CD14-positive monocyte (primary cell): Measurements from ENCODE around the gene APOL2. TPM values are rescaled to one million over a fixed set of nuclear protein-coding genes. Genes with fewer than 3 reads are reported as not detected.

ENCODE experiments used
- DNase-seq, 3 donors: peaks; one replicate each; pipeline ENCODE4 v3.0.0-alpha.2; 2011 to 2022
- H2AFZ ChIP-seq: 2 replicates; pipeline ENCODE4 v1.6.0; 2012; ENCODE audit warnings: mild to moderate bottlenecking, low read depth, low read length, inconsistent platforms; ENCODE audit not compliant: insufficient read depth, poor library complexity, severe bottlenecking
- H3K27ac ChIP-seq, 2 donors: 1 replicate in 1 of 2; 2 replicates in 1 of 2; pipeline ENCODE4 v1.5.1; 2012 to 2013; ENCODE audit warnings: low read length in 2 of 2, control low read depth in 1 of 2, inconsistent platforms in 1 of 2, low read depth in 1 of 2, mild to moderate bottlenecking in 1 of 2
- H3K27me3 ChIP-seq, 2 donors: one replicate each; pipeline versions ENCODE4 v1.6.0 to v1.6.1; 2011 to 2013; ENCODE audit warnings: low read length in 2 of 2; ENCODE audit not compliant: control insufficient read depth in 2 of 2, insufficient read depth in 2 of 2
- H3K36me3 ChIP-seq, 2 donors: replicated peaks in 1 of 2; 1 replicate in 1 of 2; 2 replicates in 1 of 2; pipeline versions ENCODE4 v1.5.1 to v1.6.1; 2012 to 2013; ENCODE audit warnings: low read length in 2 of 2, control low read depth in 1 of 2, inconsistent platforms in 1 of 2, mild to moderate bottlenecking in 1 of 2; ENCODE audit not compliant: insufficient read depth in 2 of 2, control insufficient read depth in 1 of 2
- H3K4me1 ChIP-seq, 2 donors: 1 replicate in 1 of 2; 2 replicates in 1 of 2; pipeline versions ENCODE4 v1.5.1 to v1.6.1; 2012 to 2013; ENCODE audit warnings: low read length in 2 of 2, control low read depth in 1 of 2, inconsistent platforms in 1 of 2, mild to moderate bottlenecking in 1 of 2, moderate library complexity in 1 of 2; ENCODE audit not compliant: insufficient read depth in 2 of 2, control insufficient read depth in 1 of 2
- H3K4me2 ChIP-seq: replicated peaks from 2 replicates; pipeline ENCODE3; 2012; ENCODE audit warnings: low read length, moderate library complexity, mild to moderate bottlenecking; ENCODE audit not compliant: poor library complexity, severe bottlenecking; ENCODE audit errors: extremely low read depth
- H3K4me3 ChIP-seq, 3 experiments: fragments of 200-600 bp in 1 of 3; sonication (generic) in 1 of 3; replicated peaks in 1 of 3; 1 replicate in 2 of 3; 2 replicates in 1 of 3; pipeline ENCODE4 v1.5.1; 2011 to 2013; ENCODE audit warnings: low read length in 3 of 3, mild to moderate bottlenecking in 3 of 3, control low read depth in 2 of 3, low read depth in 2 of 3, inconsistent platforms in 1 of 3, moderate library complexity in 1 of 3
- H3K79me2 ChIP-seq: 2 replicates; pipeline ENCODE4 v1.6.0; 2012; ENCODE audit warnings: mild to moderate bottlenecking, control low read depth, inconsistent platforms, low read length, moderate library complexity; ENCODE audit not compliant: insufficient read depth
- H3K9ac ChIP-seq: 2 replicates; pipeline ENCODE4 v1.6.0; 2017; ENCODE audit warnings: low read length, mild to moderate bottlenecking; ENCODE audit not compliant: insufficient read depth, poor library complexity, severe bottlenecking
- H3K9me3 ChIP-seq, 2 donors: replicated peaks in 1 of 2; 1 replicate in 1 of 2; 2 replicates in 1 of 2; pipeline versions ENCODE4 v1.5.1 to v1.6.1; 2012 to 2013; ENCODE audit warnings: low read length in 2 of 2, control low read depth in 1 of 2; ENCODE audit not compliant: control insufficient read depth in 1 of 2, insufficient read depth in 1 of 2
- H4K20me1 ChIP-seq: 2 replicates; pipeline ENCODE4 v1.6.0; 2012; ENCODE audit warnings: mild to moderate bottlenecking, low read length, control low read depth, moderate library complexity; ENCODE audit not compliant: insufficient read depth
- H3K27ac Mint-ChIP-seq, 7 donors: one replicate each; pipeline ENCODE4 v1.8.0; 2020; ENCODE audit warnings: mild to moderate bottlenecking in 7 of 7, mixed read lengths in 7 of 7, moderate library complexity in 6 of 7, inconsistent platforms in 2 of 7
- H3K27me3 Mint-ChIP-seq, 3 donors: one replicate each; pipeline ENCODE4 v1.8.0; 2021 to 2022; ENCODE audit warnings: low read depth in 3 of 3, mild to moderate bottlenecking in 3 of 3, mixed read lengths in 3 of 3, moderate library complexity in 3 of 3, inconsistent platforms in 1 of 3
- H3K36me3 Mint-ChIP-seq, 2 donors: one replicate each; pipeline ENCODE4 v1.8.0; 2020; ENCODE audit warnings: mixed read lengths in 2 of 2, inconsistent platforms in 1 of 2, mild to moderate bottlenecking in 1 of 2
- H3K4me1 Mint-ChIP-seq: one replicate; pipeline ENCODE4 v1.8.0; 2020; ENCODE audit warnings: mild to moderate bottlenecking, mixed read lengths
- H3K4me3 Mint-ChIP-seq, 2 donors: one replicate each; pipeline ENCODE4 v1.8.0; 2020; ENCODE audit warnings: mild to moderate bottlenecking in 2 of 2, mixed read lengths in 2 of 2, moderate library complexity in 1 of 2
- H3K9me3 Mint-ChIP-seq, 7 donors: one replicate each; pipeline ENCODE4 v1.8.0; 2020 to 2022; ENCODE audit warnings: mixed read lengths in 7 of 7, mild to moderate bottlenecking in 6 of 7, moderate library complexity in 6 of 7, inconsistent platforms in 2 of 7
- CTCF ChIP-seq: fragments of 200-600 bp; IDR thresholded peaks from one replicate; pipeline ENCODE4 v1.8.0; 2022; ENCODE audit warnings: antibody characterized with exemption, mild to moderate bottlenecking
- WGBS: methylation state at CpG from one replicate; pipeline ENCODE4 v1.1.5; 2013; ENCODE audit warnings: missing lambda C conversion rate; ENCODE audit not compliant: insufficient coverage; 5-methylcytosine and 5-hydroxymethylcytosine counted together
- intact Hi-C, 2 donors: fragments of 100-400 bp; cut with micrococcal nuclease; formaldehyde crosslinking; loops; one replicate each; pipeline versions ENCODE4 v1.15.0 to v1.15.1; 2023
- polyA plus RNA-seq, 3 donors: library from polyadenylated mRNA; depleted of rRNA in 1 of 3; unstranded in 2 of 3; stranded (reverse) in 1 of 3; fragments of 300-500 nt in 2 of 3; fragments of >200 nt in 1 of 3; fragmentation: Illumina TruSeq in 2 of 3; gene quantifications; 1 replicate in 2 of 3; 2 replicates in 1 of 3; pipeline ENCODE4 v1.2.3, GENCODE V29; 2012 to 2021

Gene APOL2
- polyA plus RNA-seq, 3 donors: 12.6 to 47.0 (median 13.2) TPM

GRCh38 chr22:36227806-36228205, 11.5 kb downstream of the APOL2 start:
- Histone ChIP-seq H3K27ac (no peak overlapping the region), H3K4me1 (peaks cover 0 to under 1% of the 10 kb centered on the region in 2 donors), H3K9me3 (no peaks in the 10 kb centered on the region), H3K27me3 (no peaks in the 10 kb centered on the region), H4K20me1 (peaks cover 17% of the 10 kb centered on the region), H2AFZ (no peak overlapping the region), H3K9ac (no peak overlapping the region), H3K4me2 (no peak overlapping the region), H3K36me3 (peaks cover 49 to 68% of the 10 kb centered on the region in 2 donors), H3K79me2 (no peaks in the 10 kb centered on the region), H3K4me3 (no peak overlapping the region)
- Mint-ChIP-seq H3K27me3 (peaks cover 0 to 2% (median 0%) of the 10 kb centered on the region in 3 donors), H3K4me1 (peaks cover under 1% of the 10 kb centered on the region), H3K36me3 (peaks cover 73 to 80% of the 10 kb centered on the region in 2 donors), H3K4me3 (no peak overlapping the region), H3K9me3 (no peaks in the 10 kb centered on the region), H3K27ac (peak overlapping the region in 1 of 7 donors; percentile 8)
- intact Hi-C loops: no loop called here
- 96% methylated on average over 6 of the region's 8 CpGs for WGBS
- no peak for DNase-seq
- no peak for TF ChIP-seq CTCF

- Mint-ChIP-seq H3K9me3 (no peaks in the 10 kb centered on the region), H3K27me3 (peaks cover 0 to 2% (median 2%) of the 10 kb centered on the region in 3 donors), H3K4me3 (no peak overlapping the region), H3K4me1 (no peaks in the 10 kb centered on the region), H3K36me3 (peaks cover 69 to 76% of the 10 kb centered on the region in 2 donors), H3K27ac (peak overlapping the region in 1 of 7 donors; percentile 53)
- peaks cover 45 to 64% of the 10 kb centered on the region in 2 donors for H3K36me3 ChIP-seq
- no peak overlapping the region for H2AFZ ChIP-seq
- no peak for TF ChIP-seq CTCF
- H3K27me3 ChIP-seq: no peaks in the 10 kb centered on the region
- no peak overlapping the region for H3K4me2 ChIP-seq
- intact Hi-C loops: no loop called here
- DNase-seq: no peak
- no peak overlapping the region for H3K27ac ChIP-seq
- WGBS: 87% methylated on average over 8 of the region's 9 CpGs
- H4K20me1 ChIP-seq: peaks cover 13% of the 10 kb centered on the region
- no peak overlapping the region for H3K9ac ChIP-seq
- no peaks in the 10 kb centered on the region for H3K4me1 ChIP-seq
- H3K79me2 ChIP-seq: no peaks in the 10 kb centered on the region
- no peaks in the 10 kb centered on the region for H3K9me3 ChIP-seq
- no peak overlapping the region for H3K4me3 ChIP-seq
Measured at GRCh38 chr22:36227396-36227795, 11.9 kb downstream of the APOL2 start.
